Osteoblast (primary cell): Measurements from ENCODE around the gene ANGPTL7. TPM values are rescaled to one million over a fixed set of nuclear protein-coding genes. Genes with fewer than 3 reads are reported as not detected.

ENCODE experiments used
- DNase-seq: peaks from one replicate; pipeline ENCODE4 v3.0.0; 2011; ENCODE audit warnings: low spot score, mixed read lengths; ENCODE audit not compliant: insufficient read length; ENCODE audit errors: missing footprints
- H2AFZ ChIP-seq: 2 replicates; pipeline ENCODE4 v1.6.0; 2011; ENCODE audit warnings: mild to moderate bottlenecking, low read length
- H3K27ac ChIP-seq: 2 replicates; pipeline ENCODE4 v1.5.1; 2011; ENCODE audit warnings: mild to moderate bottlenecking, low read depth, low read length, moderate library complexity
- H3K27me3 ChIP-seq: 2 replicates; pipeline ENCODE4 v1.6.0; 2012; ENCODE audit warnings: mild to moderate bottlenecking, control low read depth, inconsistent platforms, low read length, moderate library complexity; ENCODE audit not compliant: insufficient read depth
- H3K36me3 ChIP-seq: 2 replicates; pipeline ENCODE4 v1.5.1; 2011; ENCODE audit warnings: mild to moderate bottlenecking, low read length, control low read depth, moderate library complexity; ENCODE audit not compliant: insufficient read depth
- H3K4me1 ChIP-seq: 2 replicates; pipeline ENCODE4 v1.5.1; 2011; ENCODE audit warnings: mild to moderate bottlenecking, low read length, control low read depth, moderate library complexity; ENCODE audit not compliant: insufficient read depth
- H3K4me2 ChIP-seq: 2 replicates; pipeline ENCODE4 v1.6.0; 2011; ENCODE audit warnings: mild to moderate bottlenecking, low read length; ENCODE audit not compliant: insufficient read depth
- H3K4me3 ChIP-seq: fragments of 200-600 bp; sonication (generic); 3 replicates; pipeline ENCODE4 v1.5.1; 2012; ENCODE audit warnings: mild to moderate bottlenecking, low read length, inconsistent platforms; ENCODE audit not compliant: insufficient read depth
- H3K79me2 ChIP-seq: 2 replicates; pipeline ENCODE4 v1.6.0; 2012; ENCODE audit warnings: mild to moderate bottlenecking, low read length, control low read depth, inconsistent platforms; ENCODE audit not compliant: insufficient read depth
- H3K9me3 ChIP-seq: 2 replicates; pipeline ENCODE4 v1.5.1; 2011; ENCODE audit warnings: low read depth, low read length, control low read depth
- H4K20me1 ChIP-seq: 2 replicates; pipeline ENCODE4 v1.6.0; 2012; ENCODE audit warnings: mild to moderate bottlenecking, low read length, control low read depth; ENCODE audit not compliant: insufficient read depth
- CTCF ChIP-seq: IDR thresholded peaks from 2 replicates; pipeline ENCODE4 v1.5.1; 2011; ENCODE audit warnings: mild to moderate bottlenecking, low read depth, low read length, moderate library complexity; ENCODE audit errors: extremely low read depth
- total RNA-seq: library from RNA; depleted of rRNA; stranded (reverse); fragments of >200 nt; gene quantifications from 2 replicates; pipeline ENCODE4 v1.2.3, GENCODE V29; 2012

ANGPTL7 gene
- total RNA-seq, 1 donor, result not detected

- Histone ChIP-seq H3K27me3 (no peaks in the 10 kb centered on the region), H3K4me3 (no peak overlapping the region), H3K79me2 (no peaks in the 10 kb centered on the region), H2AFZ (no peak overlapping the region), H4K20me1 (peaks cover 12% of the 10 kb centered on the region), H3K4me1 (no peaks in the 10 kb centered on the region), H3K36me3 (peaks cover 38% of the 10 kb centered on the region), H3K9me3 (no peaks in the 10 kb centered on the region), H3K4me2 (no peak overlapping the region), H3K27ac (no peak overlapping the region)
- DNase-seq, result no peak
- TF ChIP-seq CTCF, result no peak
Observed at GRCh38 chr1:11198851-11199594, 9.9 kb downstream of the ANGPTL7 start.

- TF ChIP-seq CTCF, result no peak
Observed at GRCh38 chr1:11204396-11205190, 15.4 kb downstream of the ANGPTL7 start.

GRCh38 chr1:11207898-11208611 lies 18.9 kb downstream of the ANGPTL7 start:
- Histone ChIP-seq H3K27me3 (no peaks in the 10 kb centered on the region), H3K4me1 (no peaks in the 10 kb centered on the region), H3K36me3 (peaks cover 66% of the 10 kb centered on the region), H3K4me2 (no peak overlapping the region), H3K79me2 (no peaks in the 10 kb centered on the region), H4K20me1 (no peaks in the 10 kb centered on the region), H2AFZ (no peak overlapping the region), H3K27ac (no peak overlapping the region), H3K9me3 (no peaks in the 10 kb centered on the region), H3K4me3 (no peak overlapping the region)
- DNase-seq, result no peak
- no peak for TF ChIP-seq CTCF

More at GRCh38 chr1:11204396-11205190, 15.4 kb downstream of the ANGPTL7 start:
- H3K9me3 ChIP-seq, result no peaks in the 10 kb centered on the region
- H4K20me1 ChIP-seq, result no peaks in the 10 kb centered on the region
- H3K79me2 ChIP-seq, result no peaks in the 10 kb centered on the region
- no peaks in the 10 kb centered on the region for H3K27me3 ChIP-seq
- H2AFZ ChIP-seq, result no peak overlapping the region
- no peak for DNase-seq
- H3K4me1 ChIP-seq, result no peaks in the 10 kb centered on the region
- H3K4me2 ChIP-seq, result no peak overlapping the region
- H3K27ac ChIP-seq, result no peak overlapping the region
- H3K36me3 ChIP-seq, result peaks cover 43% of the 10 kb centered on the region
- no peak overlapping the region for H3K4me3 ChIP-seq
